ENCODE measurements around the gene NUDT3.

NUDT3 gene

GRCh38 chr6:34386316-34387137 is 5.9 kb downstream of the NUDT3 start:
- in situ Hi-C loops (cut with HindIII; ENCODE audit: low sequenced_read_pairs): no loop called here
- DNase-seq (ENCODE audit: low read depth, low spot score): peak; percentile 84
- no peak overlapping the region for H3K4me3 ChIP-seq (ENCODE audit: low read depth, low read length)
- no peak for TF ChIP-seq CTCF (IDR thresholded peaks at IDR 0.05; ENCODE audit: low read depth, low read length)

DNA sequence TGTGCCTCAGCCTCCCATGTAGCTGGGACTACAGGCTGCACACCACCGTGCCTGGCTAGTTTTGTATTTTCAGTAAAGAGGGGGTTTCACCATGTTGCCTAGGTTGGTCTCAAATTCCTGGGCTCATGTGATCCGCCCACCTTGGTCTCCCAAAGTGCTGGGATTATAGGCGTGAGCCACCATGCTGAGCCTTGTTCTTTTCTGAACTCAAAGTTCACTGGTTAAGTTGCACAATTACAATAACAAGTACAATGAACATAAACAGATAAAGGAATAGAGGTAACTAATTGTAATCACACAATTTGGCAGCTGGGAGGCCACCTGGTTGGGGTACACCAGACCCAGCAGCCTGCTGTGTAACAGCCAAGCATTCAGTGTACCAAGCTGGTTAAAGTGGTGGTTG is 6.7 kb downstream of the NUDT3 start:
- no peak for DNase-seq (ENCODE audit: low read depth, low spot score)
- H3K4me3 ChIP-seq (ENCODE audit: low read depth, low read length): no peak overlapping the region
- in situ Hi-C loops (cut with HindIII; ENCODE audit: low sequenced_read_pairs): no loop called here
- TF ChIP-seq CTCF (IDR thresholded peaks at IDR 0.05; ENCODE audit: low read depth, low read length): no peak

DNA sequence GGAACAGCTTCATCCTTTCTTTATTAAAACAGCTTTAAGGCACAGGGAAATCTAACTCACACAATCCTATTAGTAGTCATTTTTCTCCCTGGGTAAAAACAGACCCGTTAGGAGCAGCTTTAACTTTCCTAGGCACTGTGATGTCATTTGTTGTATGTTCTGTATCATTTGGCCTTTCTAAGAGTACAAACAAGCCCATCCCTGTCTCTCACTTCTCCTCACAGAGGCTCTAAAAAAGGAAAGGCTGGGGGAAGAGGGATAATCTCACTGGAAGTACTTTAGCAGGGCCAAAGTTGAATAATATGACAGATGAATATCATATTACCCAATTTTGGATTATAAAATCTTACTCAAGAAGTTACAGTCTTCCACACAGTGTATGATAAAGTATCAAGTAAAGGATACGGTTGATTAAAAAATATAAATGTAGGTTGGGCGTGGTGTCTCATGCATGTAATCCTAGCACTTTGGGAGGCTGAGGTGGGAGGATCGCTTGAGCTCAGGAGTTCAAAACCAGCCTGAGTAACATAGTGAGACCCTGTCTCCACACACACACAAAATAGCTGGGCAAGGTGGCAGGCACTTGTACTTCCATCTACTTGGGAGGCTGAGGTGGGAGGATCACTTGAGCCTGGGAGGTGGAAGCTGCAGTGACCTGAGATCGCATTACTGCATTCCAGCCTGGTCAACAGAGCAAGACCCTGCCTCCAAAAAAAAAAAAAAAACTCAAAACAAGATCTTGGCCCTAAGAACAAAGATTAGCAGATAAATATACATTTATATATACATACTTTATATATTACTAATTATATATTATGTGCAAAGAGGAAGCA is 7.9 kb downstream of the NUDT3 start:
- no peak overlapping the region for H3K4me3 ChIP-seq (ENCODE audit: low read depth, low read length)
- in situ Hi-C loops (cut with HindIII; ENCODE audit: low sequenced_read_pairs): no loop called here
- no peak for TF ChIP-seq CTCF (IDR thresholded peaks at IDR 0.05; ENCODE audit: low read depth, low read length)
- no peak for DNase-seq (ENCODE audit: low read depth, low spot score)

DNA sequence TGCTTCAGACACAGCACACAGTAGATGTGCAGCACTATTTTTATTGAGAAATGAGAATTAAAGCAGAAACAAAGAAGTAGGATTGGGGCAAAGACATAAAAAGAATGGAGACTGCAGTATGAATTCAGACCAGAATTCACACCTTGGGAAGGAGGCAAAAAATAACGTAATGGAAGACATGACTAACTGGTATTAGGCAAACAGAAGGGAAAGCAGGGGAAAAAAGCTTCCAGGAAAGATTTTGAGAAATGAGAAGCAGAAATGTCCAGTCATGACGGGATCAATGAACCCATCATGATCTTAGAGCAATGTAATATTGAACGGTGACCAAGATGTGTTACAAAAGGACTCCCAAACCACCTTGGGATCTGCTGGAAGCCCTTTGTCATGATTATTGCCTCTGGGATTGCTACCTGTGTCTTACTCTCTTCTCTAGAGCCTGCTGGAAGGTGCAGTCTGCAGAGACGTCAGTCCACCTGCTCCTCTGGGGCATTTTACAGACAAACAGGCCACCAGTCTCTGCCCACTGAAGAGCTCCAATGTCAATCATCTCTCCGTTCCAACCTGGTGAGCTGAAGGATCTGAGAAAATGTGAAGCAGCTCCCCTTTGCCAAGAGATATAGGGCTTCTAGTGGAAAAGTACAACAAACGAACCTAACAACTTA is 8.7 kb downstream of the NUDT3 start:
- in situ Hi-C loops (cut with HindIII; ENCODE audit: low sequenced_read_pairs): no loop called here
- H3K4me3 ChIP-seq (ENCODE audit: low read depth, low read length): no peak overlapping the region
- DNase-seq (ENCODE audit: low read depth, low spot score): no peak
- no peak for TF ChIP-seq CTCF (IDR thresholded peaks at IDR 0.05; ENCODE audit: low read depth, low read length)

DNA sequence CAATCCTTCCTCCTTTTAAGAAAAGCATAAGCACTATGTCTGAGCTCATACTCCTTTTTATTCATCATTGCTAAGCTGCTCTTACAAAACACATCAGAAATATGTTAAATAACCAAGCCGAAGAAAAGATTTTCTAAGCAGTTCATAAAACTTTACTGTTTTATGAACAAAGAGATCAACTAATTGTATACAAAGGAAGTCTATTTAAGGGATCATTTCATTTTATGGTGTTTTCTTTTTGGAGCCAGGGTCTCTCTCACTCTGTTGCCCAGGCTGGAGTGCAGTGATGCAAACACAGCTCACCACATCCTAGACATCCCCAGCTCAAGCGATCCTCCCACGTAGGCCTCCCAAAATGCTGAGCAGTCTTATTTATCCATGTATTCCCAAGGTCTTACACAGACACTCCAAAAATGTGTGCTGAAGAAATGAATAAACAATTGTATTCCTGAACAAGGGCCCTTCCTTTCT is 9.3 kb downstream of the NUDT3 start:
- in situ Hi-C loops (cut with HindIII; ENCODE audit: low sequenced_read_pairs): no loop called here
- TF ChIP-seq CTCF (IDR thresholded peaks at IDR 0.05; ENCODE audit: low read depth, low read length): no peak
- H3K4me3 ChIP-seq (ENCODE audit: low read depth, low read length): no peak overlapping the region
- no peak for DNase-seq (ENCODE audit: low read depth, low spot score)

DNA sequence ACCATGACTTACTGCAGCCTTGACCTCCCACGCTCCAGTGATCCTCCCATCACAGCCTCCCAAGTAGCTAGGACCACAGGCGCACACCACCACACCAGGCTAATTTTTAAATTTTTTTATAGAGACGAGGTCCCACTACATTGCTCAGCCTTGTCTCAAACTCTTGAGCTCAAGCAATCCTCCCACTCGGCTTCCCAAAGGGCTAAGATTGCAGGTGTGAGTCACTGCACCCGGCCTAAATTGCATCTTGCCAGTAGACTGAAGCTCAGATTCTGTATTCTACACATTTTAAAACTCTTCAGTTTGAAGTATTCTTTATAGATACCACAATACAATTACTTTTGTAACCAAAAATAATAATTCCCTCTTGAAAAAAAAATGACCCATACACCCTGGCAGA is 11.4 kb downstream of the NUDT3 start:
- no peak for TF ChIP-seq CTCF (IDR thresholded peaks at IDR 0.05; ENCODE audit: low read depth, low read length)
- no peak for DNase-seq (ENCODE audit: low read depth, low spot score)
- H3K4me3 ChIP-seq (ENCODE audit: low read depth, low read length): no peak overlapping the region
- in situ Hi-C loops (cut with HindIII; ENCODE audit: low sequenced_read_pairs): no loop called here

All from astrocyte of the spinal cord (primary cell).